Activated B cell treated with CpG ODN at 0.5 μM for 24 hours (primary cell): ENCODE results near the gene AIDA. TPM values are rescaled to one million over a fixed set of nuclear protein-coding genes. Genes with fewer than 3 reads are reported as not detected.
"Not testable (repeated sequence)": the region's sequence is repeated elsewhere in the genome, so short reads cannot be mapped to it uniquely, and the experiment has no call there.

ENCODE experiments used
- ATAC-seq: fragments of 200-7000 bp; cut with Tn5 transposase; one replicate; pipeline ENCODE4 v1.10.0; 2021; ENCODE audit warnings: low read depth, mild to moderate bottlenecking, moderate library complexity
- CTCF ChIA-PET: fragments of 350-600 bp; sonication (Branson Sonifier 250); formaldehyde crosslinking; loops from one replicate; lab custom pipeline; 2021; ENCODE audit warnings: antibody characterized with exemption; lab: Charles Lee
- POLR2A ChIA-PET: fragments of 350-600 bp; sonication (Branson Sonifier 250); formaldehyde crosslinking; loops from one replicate; lab custom pipeline; 2021; ENCODE audit warnings: antibody characterized with exemption; lab: Charles Lee
- DNase-seq: peaks from one replicate; pipeline ENCODE4 v3.0.0; 2022
- H3K27ac Mint-ChIP-seq: one replicate; pipeline ENCODE4 v1.8.0; 2020; ENCODE audit warnings: mixed read lengths
- H3K27me3 Mint-ChIP-seq: one replicate; pipeline ENCODE4 v1.8.0; 2021; ENCODE audit warnings: mixed read lengths
- H3K36me3 Mint-ChIP-seq: one replicate; pipeline ENCODE4 v1.8.0; 2021; ENCODE audit warnings: low read depth, mixed read lengths
- H3K4me1 Mint-ChIP-seq: one replicate; pipeline ENCODE4 v1.8.0; 2021; ENCODE audit warnings: mixed read lengths
- H3K4me3 Mint-ChIP-seq: one replicate; pipeline ENCODE4 v1.8.0; 2020; ENCODE audit warnings: mild to moderate bottlenecking, mixed read lengths
- H3K9me3 Mint-ChIP-seq: one replicate; pipeline ENCODE4 v1.8.0; 2020; ENCODE audit warnings: mixed read lengths
- CTCF ChIP-seq: fragments of 200-600 bp; IDR thresholded peaks from one replicate; pipeline ENCODE4 v1.8.0; 2022; ENCODE audit warnings: antibody characterized with exemption, mild to moderate bottlenecking
- intact Hi-C: fragments of 100-400 bp; cut with micrococcal nuclease; formaldehyde crosslinking; loops from one replicate; pipeline ENCODE4 v1.15.1; 2024
- total RNA-seq: library from RNA; stranded (reverse); gene quantifications from 2 replicates; pipeline ENCODE4 v1.2.3, GENCODE V29; 2022

The AIDA gene
- total RNA-seq, 1 donor from 2014 or later: 54.3 TPM

- DNase-seq (no peak), ATAC-seq (no peak)
- no peak for TF ChIP-seq CTCF
- intact Hi-C loops: loop anchor here (5.0 kb wide), 1 partner anchor 58 kb away; no protein-coding TSS in a partner anchor
- ChIA-PET CTCF (interaction anchor here (1.1 kb wide), 1 partner anchor 16 kb away, joined by 3 read pairs; no protein-coding TSS in a partner anchor), POLR2A (interaction anchor here (0.6 to 1.3 kb wide), 5 partner anchors 17 to 56 kb away, joined by 3 to 11 read pairs (median 3); partner anchors contain the start of gene FAM177B)
- Mint-ChIP-seq H3K9me3 (no peaks in the 10 kb centered on the region), H3K27ac (peak overlapping the region; percentile 61), H3K4me3 (no peak overlapping the region), H3K27me3 (no peaks in the 10 kb centered on the region), H3K4me1 (peaks cover 65% of the 10 kb centered on the region), H3K36me3 (peaks cover 3% of the 10 kb centered on the region)
Observed at GRCh38 chr1:222754366-222755139, 42.3 kb upstream of the AIDA start.

DNA sequence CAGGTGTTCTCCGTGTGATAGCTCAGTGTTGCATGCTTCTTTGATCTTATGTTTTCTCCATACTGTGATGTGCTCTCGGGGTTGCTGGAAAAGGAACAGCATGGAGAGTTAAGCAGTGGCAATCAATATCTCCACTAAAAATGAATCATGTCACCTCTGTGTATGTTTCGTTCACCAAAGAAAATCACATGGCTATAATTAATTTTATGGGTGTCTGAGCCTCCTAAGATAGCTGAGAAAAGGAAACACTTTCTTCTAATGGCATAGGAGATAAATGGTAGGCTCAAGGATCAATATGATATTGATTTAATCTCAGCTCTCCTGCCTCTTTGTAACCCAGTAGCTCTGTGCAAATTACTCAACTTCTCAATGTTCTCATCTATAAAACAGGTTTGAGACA, 39.0 kb upstream of the AIDA start:
- ChIA-PET POLR2A (interaction anchor here (0.6 to 2.8 kb wide), 9 partner anchors 10 to 161 kb away, joined by 3 to 16 read pairs (median 5); partner anchors contain the start of genes AIDA, BROX and TAF1A), CTCF (interaction anchor here (0.8 to 3.6 kb wide), 5 partner anchors 12 to 330 kb away, joined by 3 to 19 read pairs (median 4); partner anchors contain the start of gene FAM177B)
- H3K27ac Mint-ChIP-seq: peak overlapping the region; percentile 90
- intact Hi-C loops: loop anchor here (1.0 to 5.0 kb wide), 3 partner anchors 15 to 61 kb away; no protein-coding TSS in a partner anchor
- peak overlapping the region; percentile 13 for H3K4me3 Mint-ChIP-seq
- ATAC-seq: peak; percentile 16
- no peaks in the 10 kb centered on the region for H3K9me3 Mint-ChIP-seq
- no peak for DNase-seq
- peaks cover 8% of the 10 kb centered on the region for H3K36me3 Mint-ChIP-seq
- no peaks in the 10 kb centered on the region for H3K27me3 Mint-ChIP-seq
- peaks cover 67% of the 10 kb centered on the region for H3K4me1 Mint-ChIP-seq
- TF ChIP-seq CTCF: no peak

DNA sequence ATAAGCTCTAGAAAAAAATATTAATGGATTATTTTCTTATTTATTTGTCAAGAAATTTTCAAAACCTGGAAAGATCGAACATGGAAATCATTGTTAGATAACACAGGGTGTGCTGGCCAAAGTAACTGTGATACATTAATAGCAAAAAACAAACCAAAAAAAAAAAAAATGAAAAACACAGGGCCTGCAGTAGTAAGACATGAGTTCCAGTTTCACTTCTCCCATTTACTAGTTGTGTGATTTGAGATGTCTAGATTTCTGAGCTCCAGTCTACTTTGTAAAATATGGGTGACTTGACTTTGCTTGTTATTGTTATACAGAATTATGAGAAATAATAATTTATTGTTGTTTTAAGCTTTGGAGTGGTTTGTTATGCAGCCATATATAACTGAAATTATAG, 38.4 kb upstream of the AIDA start:
- TF ChIP-seq CTCF: no peak
- Mint-ChIP-seq H3K4me1 (peaks cover 62% of the 10 kb centered on the region), H3K36me3 (peaks cover 9% of the 10 kb centered on the region), H3K9me3 (no peaks in the 10 kb centered on the region), H3K4me3 (peak overlapping the region; percentile 13), H3K27ac (peak overlapping the region; percentile 90), H3K27me3 (no peaks in the 10 kb centered on the region)
- intact Hi-C loops: loop anchor here (1.0 to 5.0 kb wide), 4 partner anchors 16 to 62 kb away; no protein-coding TSS in a partner anchor
- ChIA-PET CTCF (interaction anchor here (0.8 to 3.6 kb wide), 6 partner anchors 12 to 339 kb away, joined by 3 to 19 read pairs (median 4); partner anchors contain the start of gene FAM177B), POLR2A (interaction anchor here (0.6 to 2.8 kb wide), 10 partner anchors 10 to 161 kb away, joined by 3 to 16 read pairs (median 5); partner anchors contain the start of genes AIDA, BROX, FAM177B and TAF1A)
- peak; percentile 87 for ATAC-seq
- DNase-seq: no peak

DNA sequence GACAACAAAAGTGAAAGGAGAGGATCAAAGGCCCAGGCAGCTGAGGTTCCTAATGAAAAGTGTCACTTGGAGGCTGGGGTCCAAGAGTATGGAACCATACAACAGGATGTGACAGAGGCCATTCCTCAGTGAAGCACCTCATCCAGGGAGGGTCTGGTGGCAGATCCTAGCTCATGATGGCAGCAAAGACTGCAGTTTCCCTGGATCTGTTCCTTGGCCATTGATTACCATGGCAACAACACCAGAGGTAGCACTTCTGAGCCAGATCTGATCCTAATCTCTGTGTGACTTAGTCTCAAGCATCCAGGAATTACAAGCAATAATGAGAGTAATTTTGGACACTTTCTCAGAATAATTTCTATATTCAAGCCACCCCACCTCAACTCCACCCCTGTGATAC, 37.6 kb upstream of the AIDA start:
- ATAC-seq (no peak), DNase-seq (no peak)
- intact Hi-C loops: loop anchor here (1.0 to 5.0 kb wide), 3 partner anchors 17 to 62 kb away; no protein-coding TSS in a partner anchor
- Mint-ChIP-seq H3K4me3 (no peak overlapping the region), H3K9me3 (no peaks in the 10 kb centered on the region), H3K36me3 (peaks cover 9% of the 10 kb centered on the region), H3K4me1 (peaks cover 56% of the 10 kb centered on the region), H3K27ac (peak overlapping the region; percentile 54), H3K27me3 (no peaks in the 10 kb centered on the region)
- no peak for TF ChIP-seq CTCF
- ChIA-PET CTCF (interaction anchor here (1.3 to 3.6 kb wide), 5 partner anchors 11 to 340 kb away, joined by 3 to 19 read pairs (median 4); partner anchors contain the start of gene FAM177B), POLR2A (interaction anchor here (1.3 to 2.8 kb wide), 6 partner anchors 11 to 48 kb away, joined by 4 to 16 read pairs (median 6); partner anchors contain the start of gene FAM177B)

DNA sequence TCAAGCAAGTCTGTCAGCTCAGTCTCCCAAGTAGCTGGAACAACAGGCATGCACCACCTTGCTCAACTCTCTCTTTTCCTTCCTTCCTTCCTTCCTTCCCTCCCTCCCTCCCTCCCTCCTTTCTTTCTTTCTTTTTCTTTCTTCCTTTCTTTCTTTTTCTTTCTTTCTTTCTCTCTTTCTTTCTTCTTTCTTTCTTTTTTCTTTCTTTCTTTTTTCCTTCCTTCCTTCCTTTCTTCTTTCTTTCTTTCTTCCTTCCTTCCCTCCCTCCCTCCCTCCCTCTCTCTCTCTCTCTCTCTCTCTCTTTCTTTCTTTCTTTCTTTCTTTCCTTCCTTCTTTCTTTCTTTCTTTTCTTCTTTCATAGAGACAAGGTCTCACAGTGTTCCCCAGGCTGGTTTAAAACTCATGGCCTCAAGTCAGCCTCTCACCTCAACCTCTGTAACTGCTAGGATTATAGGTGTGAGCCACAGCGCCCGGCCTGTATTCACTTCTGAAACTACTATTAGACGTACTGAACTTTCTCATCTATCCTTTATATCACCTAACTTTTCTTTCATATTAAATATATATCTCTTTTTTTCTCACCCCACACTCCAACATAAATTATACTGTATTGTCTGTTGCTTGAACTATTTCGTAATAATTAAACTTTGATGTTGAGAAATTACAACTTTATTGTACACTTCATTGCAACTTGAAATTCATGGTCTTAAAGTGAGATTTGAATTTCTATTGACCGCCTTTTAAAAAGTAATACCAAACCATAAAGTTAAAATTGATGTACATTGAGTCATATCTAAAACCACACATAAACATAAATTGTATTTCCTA, 29.6 kb upstream of the AIDA start:
- H3K4me3 Mint-ChIP-seq, H3K27me3 Mint-ChIP-seq, intact Hi-C loops, ATAC-seq, H3K9me3 Mint-ChIP-seq, CTCF ChIA-PET, DNase-seq: not testable (repeated sequence)
- Mint-ChIP-seq H3K36me3 (peaks cover 12% of the 10 kb centered on the region), H3K4me1 (peaks cover 31% of the 10 kb centered on the region), H3K27ac (peak overlapping the region; percentile 88)
- POLR2A ChIA-PET: interaction anchor here (0.6 to 2.2 kb wide), 3 partner anchors 9 to 196 kb away, joined by 3 to 9 read pairs (median 7); no protein-coding TSS in a partner anchor
